Activated CD4-positive, CD25-positive, alpha-beta regulatory T cell treated with anti-CD3 and anti-CD28 coated beads, Interleukin-2, amount 50 U/mL, for 16 hours (primary cell): ENCODE results near the gene PSORS1C1.
A peak's percentile ranks its signal among the peaks of the same experiment; 100 is the strongest.

Source experiments
- DNase-seq: peaks from one replicate; pipeline ENCODE4 v3.0.0-alpha.2; 2020; ENCODE audit warnings: low read depth, low spot score

PSORS1C1 gene

GRCh38 chr6:31094389-31094881 lies 20.2 kb upstream of the PSORS1C1 start:
- peak; percentile 9 for DNase-seq

GRCh38 chr6:31096215-31096614 lies 18.4 kb upstream of the PSORS1C1 start:
- DNase-seq: no peak

- no peak for DNase-seq
Measured at GRCh38 chr6:31096656-31097055, 17.9 kb upstream of the PSORS1C1 start.

GRCh38 chr6:31098449-31098938 lies 16.1 kb upstream of the PSORS1C1 start:
- DNase-seq: no peak

GRCh38 chr6:31103136-31103535 lies 11.5 kb upstream of the PSORS1C1 start:
- DNase-seq: no peak

GRCh38 chr6:31107052-31107451 lies 7.5 kb upstream of the PSORS1C1 start:
- DNase-seq: no peak

- DNase-seq: no peak
Measured at GRCh38 chr6:31110825-31111582, 3.6 kb upstream of the PSORS1C1 start.

GRCh38 chr6:31111712-31112111 lies 2.9 kb upstream of the PSORS1C1 start:
- DNase-seq: no peak

GRCh38 chr6:31112478-31112877 lies 2.1 kb upstream of the PSORS1C1 start, which contains the start of gene C6orf15:
TSS of gene C6orf15 (minus strand) at chr6:31112575. CDS start at chr6:31112555, 20 bp downstream.
- DNase-seq: no peak

GRCh38 chr6:31113861-31114540 lies 599 bp upstream of the PSORS1C1 start:
- no peak for DNase-seq

GRCh38 chr6:31114970-31115849 lies 610 bp downstream of the PSORS1C1 start:
- no peak for DNase-seq

GRCh38 chr6:31115941-31116560 lies 1.5 kb downstream of the PSORS1C1 start:
- no peak for DNase-seq

GRCh38 chr6:31116661-31117385 lies 2.2 kb downstream of the PSORS1C1 start:
- DNase-seq: no peak

GRCh38 chr6:31118178-31118577 lies 3.6 kb downstream of the PSORS1C1 start:
- DNase-seq: no peak

GRCh38 chr6:31120151-31120915 lies 5.7 kb downstream of the PSORS1C1 start, which contains the start of gene CDSN:
TSS of gene CDSN (minus strand) at chr6:31120446. CDS start at chr6:31120419, 27 bp downstream.
- no peak for DNase-seq

GRCh38 chr6:31121131-31121790 lies 6.7 kb downstream of the PSORS1C1 start:
- DNase-seq: no peak

GRCh38 chr6:31122791-31123706 lies 8.4 kb downstream of the PSORS1C1 start:
- DNase-seq: no peak

GRCh38 chr6:31125162-31125561 lies 10.6 kb downstream of the PSORS1C1 start:
- no peak for DNase-seq
